IMR-90 (cell line): ENCODE results near the gene DRD4. TPM values are rescaled to one million over a fixed set of nuclear protein-coding genes. Genes with fewer than 3 reads are reported as not detected.

ENCODE experiments used
- ATAC-seq: fragments of 200-7000 bp; cut with Tn5 transposase; 2 replicates; pipeline ENCODE4 v1.9.1; 2020; ENCODE audit warnings: low read depth, mild to moderate bottlenecking, moderate library complexity
- BruUV-seq: library from RNA; stranded (reverse); fragments of 400-500 nt; replicated peaks from 2 replicates; lab custom pipeline; 2021; lab: Mats Ljungman, UMichigan
- CTCF ChIA-PET: fragments of 300-600 bp; formaldehyde crosslinking; extraction: SDS; loops from one replicate; lab custom pipeline; 2021; ENCODE audit warnings: antibody characterized with exemption; lab: Yijun Ruan, JAX
- POLR2A ChIA-PET: fragments of 300-600 bp; sonication (Branson Sonifier 250); formaldehyde crosslinking; loops from one replicate; lab custom pipeline; 2022; ENCODE audit warnings: antibody characterized with exemption; ENCODE audit not compliant: unreplicated experiment; lab: Charles Lee
- DNase-seq: peaks from one replicate; pipeline ENCODE4 v3.0.0; 2013
- H2AFZ ChIP-seq: replicated peaks from 2 replicates; pipeline ENCODE3; 2013; ENCODE audit warnings: low read length, mild to moderate bottlenecking; ENCODE audit not compliant: poor library complexity
- H2AK5ac ChIP-seq: 2 replicates; pipeline ENCODE4 v1.6.1; 2013; ENCODE audit warnings: low read depth, low read length, inconsistent platforms
- H2AK9ac ChIP-seq: replicated peaks from 2 replicates; pipeline ENCODE3; 2013; ENCODE audit warnings: mild to moderate bottlenecking, low read depth, low read length, moderate library complexity; ENCODE audit not compliant: poor library complexity
- H2BK120ac ChIP-seq: 2 replicates; pipeline ENCODE4 v1.6.1; 2013; ENCODE audit warnings: low read depth, low read length, inconsistent platforms
- H2BK15ac ChIP-seq: 3 replicates; pipeline ENCODE4 v1.6.1; 2013; ENCODE audit warnings: low read depth, low read length, inconsistent platforms
- H2BK20ac ChIP-seq: 2 replicates; pipeline ENCODE4 v1.6.1; 2013; ENCODE audit warnings: low read depth, mild to moderate bottlenecking, inconsistent platforms, low read length, moderate library complexity
- H2BK5ac ChIP-seq: 2 replicates; pipeline ENCODE4 v1.6.1; 2013; ENCODE audit warnings: mild to moderate bottlenecking, low read depth, low read length, inconsistent platforms; ENCODE audit not compliant: poor library complexity, severe bottlenecking
- H3K14ac ChIP-seq: replicated peaks from 2 replicates; pipeline ENCODE4 v1.6.1; 2013; ENCODE audit warnings: low read depth, low read length, inconsistent platforms
- H3K18ac ChIP-seq: 2 replicates; pipeline ENCODE4 v1.6.1; 2013; ENCODE audit warnings: low read depth, low read length, control low read depth
- H3K23ac ChIP-seq: 2 replicates; pipeline ENCODE4 v1.6.1; 2013; ENCODE audit warnings: low read depth, low read length, inconsistent platforms
- H3K27ac ChIP-seq: 2 replicates; pipeline ENCODE4 v1.5.1; 2013; ENCODE audit warnings: mild to moderate bottlenecking, control low read depth, low read length; ENCODE audit not compliant: insufficient read depth
- H3K27me3 ChIP-seq: 2 replicates; pipeline ENCODE4 v1.6.1; 2013; ENCODE audit warnings: low read length; ENCODE audit not compliant: control insufficient read depth, insufficient read depth
- H3K36me3 ChIP-seq: 2 replicates; pipeline ENCODE4 v1.6.1; 2013; ENCODE audit warnings: low read length, mixed read lengths; ENCODE audit not compliant: control insufficient read depth, insufficient read depth
- H3K4ac ChIP-seq: 2 replicates; pipeline ENCODE4 v1.6.1; 2013; ENCODE audit warnings: low read depth, low read length, inconsistent platforms
- H3K4me1 ChIP-seq: 2 replicates; pipeline ENCODE4 v1.6.1; 2013; ENCODE audit warnings: low read length, mixed read lengths; ENCODE audit not compliant: control insufficient read depth, insufficient read depth
- H3K4me2 ChIP-seq: 2 replicates; pipeline ENCODE4 v1.6.1; 2013; ENCODE audit warnings: low read depth, mild to moderate bottlenecking, control low read depth, low read length, moderate library complexity
- H3K4me3 ChIP-seq: 2 replicates; pipeline ENCODE4 v1.5.1; 2013; ENCODE audit warnings: low read depth, mild to moderate bottlenecking, control low read depth, low read length, moderate library complexity; ENCODE audit not compliant: insufficient read depth
- H3K56ac ChIP-seq: 2 replicates; pipeline ENCODE4 v1.6.1; 2013; ENCODE audit warnings: low read length, inconsistent platforms; ENCODE audit not compliant: insufficient read depth; ENCODE audit errors: extremely low read depth
- H3K79me1 ChIP-seq, 2 experiments: 2 replicates each; pipeline ENCODE4 v1.6.1; 2013; ENCODE audit warnings: low read length in 2 of 2, inconsistent platforms in 1 of 2, low read depth in 1 of 2
- H3K9ac ChIP-seq: 2 replicates; pipeline ENCODE4 v1.6.1; 2013; ENCODE audit warnings: low read depth, low read length, control low read depth
- H3K9me1 ChIP-seq: 2 replicates; pipeline ENCODE4 v1.6.1; 2013; ENCODE audit warnings: low read length, inconsistent platforms; ENCODE audit not compliant: insufficient read depth
- H3K9me3 ChIP-seq: 2 replicates; pipeline ENCODE4 v1.6.1; 2013; ENCODE audit warnings: low read length; ENCODE audit not compliant: control insufficient read depth, insufficient read depth
- H4K20me1 ChIP-seq: 2 replicates; pipeline ENCODE4 v1.6.1; 2013; ENCODE audit warnings: low read length, inconsistent platforms; ENCODE audit not compliant: insufficient read depth
- H4K5ac ChIP-seq: 2 replicates; pipeline ENCODE4 v1.6.1; 2013; ENCODE audit warnings: mild to moderate bottlenecking, low read depth, low read length, control low read depth
- H4K8ac ChIP-seq, 2 experiments: 2 replicates each; pipeline ENCODE4 v1.6.1; 2013; ENCODE audit warnings: low read depth in 2 of 2, low read length in 2 of 2, control low read depth in 1 of 2, inconsistent platforms in 1 of 2
- H4K91ac ChIP-seq: 2 replicates; pipeline ENCODE4 v1.6.1; 2013; ENCODE audit warnings: low read depth, low read length, inconsistent platforms; ENCODE audit not compliant: insufficient read depth
- BHLHE40 ChIP-seq: fragments of 150-350 bp; IDR thresholded peaks from 2 replicates; pipeline ENCODE4 v1.6.1; 2016; ENCODE audit warnings: mild to moderate bottlenecking, low read depth, low read length
- CEBPB ChIP-seq: IDR thresholded peaks from 2 replicates; pipeline ENCODE4 v1.6.1; 2012; ENCODE audit warnings: low read depth, low read length, improper control_type of control experiment
- CHD1 ChIP-seq: IDR thresholded peaks from 2 replicates; pipeline ENCODE4 v1.6.1; 2012; ENCODE audit warnings: low read depth, low read length, improper control_type of control experiment
- MAFK ChIP-seq: IDR thresholded peaks from 2 replicates; pipeline ENCODE4 v1.6.1; 2012; ENCODE audit warnings: low read depth, low read length, improper control_type of control experiment
- MAZ ChIP-seq: IDR thresholded peaks from 2 replicates; pipeline ENCODE4 v1.6.1; 2012; ENCODE audit warnings: low read depth, mild to moderate bottlenecking, low read length, improper control_type of control experiment, moderate library complexity, borderline replicate concordance
- MXI1 ChIP-seq: IDR thresholded peaks from 2 replicates; pipeline ENCODE4 v1.6.1; 2012; ENCODE audit warnings: low read depth, mild to moderate bottlenecking, low read length, moderate library complexity, borderline replicate concordance
- NFE2L2 ChIP-seq: fragments of 150-350 bp; IDR thresholded peaks from 2 replicates; pipeline ENCODE4 v1.6.1; 2016; ENCODE audit warnings: low read depth, mild to moderate bottlenecking, low read length
- POLR2A ChIP-seq: IDR thresholded peaks from 2 replicates; pipeline ENCODE4 v1.6.1; 2012; ENCODE audit warnings: mild to moderate bottlenecking, low read depth, low read length
- RAD21 ChIP-seq: IDR thresholded peaks from 2 replicates; pipeline ENCODE4 v1.6.1; 2012; ENCODE audit warnings: low read length, improper control_type of control experiment
- RCOR1 ChIP-seq: IDR thresholded peaks from 2 replicates; pipeline ENCODE4 v1.6.1; 2012; ENCODE audit warnings: mild to moderate bottlenecking, low read length, improper control_type of control experiment; ENCODE audit not compliant: insufficient replicate concordance
- RFX5 ChIP-seq: IDR thresholded peaks from 2 replicates; pipeline ENCODE4 v1.8.0; 2012; ENCODE audit warnings: low read depth, mild to moderate bottlenecking, low read length, moderate library complexity
- SMC3 ChIP-seq: fragments of 150-350 bp; IDR thresholded peaks from 2 replicates; pipeline ENCODE4 v1.6.1; 2016; ENCODE audit warnings: low read depth, mild to moderate bottlenecking, antibody characterized with exemption, low read length, moderate library complexity
- WGBS, 2 experiments: methylation state at CpG; one replicate each; pipeline versions ENCODE4 v1.1.5 to v1.1.7; 2013; ENCODE audit warnings: missing lambda C conversion rate in 2 of 2; ENCODE audit not compliant: insufficient read length in 1 of 2; ENCODE audit errors: extremely low coverage in 2 of 2; 5-methylcytosine and 5-hydroxymethylcytosine counted together
- dilution Hi-C: fragments of 300-500 bp; cut with HindIII; formaldehyde crosslinking; loops from one replicate; pipeline ENCODE4 v1.14.3; 2018; ENCODE audit warnings: low sequenced_read_pairs; ENCODE audit not compliant: unreplicated experiment
- in situ Hi-C: fragments of 300-500 bp; cut with MboI; formaldehyde crosslinking; loops from 3 replicates; pipeline ENCODE4 v1.14.3; 2019; ENCODE audit warnings: low sequenced_read_pairs, inconsistent platforms, mixed read lengths
- intact Hi-C: fragments of 100-400 bp; cut with micrococcal nuclease; formaldehyde crosslinking; loops from 2 replicates; pipeline ENCODE4 v1.10.0; 2022
- polyA plus RNA-seq, 3 experiments: library from polyadenylated mRNA; depleted of rRNA; stranded (reverse); fragments of >200 nt; gene quantifications; 2 replicates each; pipeline ENCODE4 v1.2.3, GENCODE V29; 2012; ENCODE audit warnings: low replicate concordance in 1 of 3
- total RNA-seq: library from RNA; depleted of rRNA; stranded (reverse); fragments of >200 nt; gene quantifications from 2 replicates; pipeline ENCODE4 v1.2.3, GENCODE V29; 2012
- TF ChIP-seq, protein P1 (sequence below): fragments of 150-350 bp; IDR thresholded peaks from 2 replicates; pipeline ENCODE4 v1.6.1; 2017; ENCODE audit warnings: mild to moderate bottlenecking, antibody characterized with exemption, low read length, low read depth
- TF ChIP-seq, protein P2 (sequence below): fragments of 150-350 bp; IDR thresholded peaks from 2 replicates; pipeline ENCODE4 v1.6.1; 2016; ENCODE audit warnings: low read depth, mild to moderate bottlenecking, low read length, moderate library complexity, borderline replicate concordance
- TF ChIP-seq, protein P3 (sequence below): conservative IDR thresholded peaks from 2 replicates; pipeline ENCODE4 v1.5.1; 2012; ENCODE audit warnings: mild to moderate bottlenecking, low read depth, low read length, improper control_type of control experiment

DRD4 gene
- total and polyA plus RNA-seq, 2 of the 4 experiments (the other 2 are of a cell fraction), result not detected

DNA sequence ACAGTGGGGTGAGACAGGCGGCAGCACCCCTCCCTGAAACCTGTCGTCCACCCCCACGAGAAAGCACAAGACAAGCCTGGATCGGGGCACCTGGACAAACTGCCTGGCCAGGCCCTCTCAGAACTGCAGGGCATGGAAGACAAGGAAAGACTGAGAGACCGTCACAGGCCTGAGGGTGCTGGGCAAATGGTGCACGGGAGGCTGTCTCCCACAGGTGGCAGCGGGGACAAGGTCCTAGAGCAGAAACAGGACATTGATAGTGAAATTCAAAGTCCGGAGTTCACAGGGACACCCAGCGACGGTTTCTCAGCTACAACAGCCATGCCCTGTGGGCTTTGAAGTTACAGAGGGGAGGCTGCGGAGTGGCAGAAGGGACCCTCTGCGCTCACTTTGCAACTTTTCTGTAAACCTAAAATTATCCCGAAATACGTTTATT, 20.6 kb downstream of the DRD4 start:
- POLR2A ChIA-PET, result no interaction called here
- Histone ChIP-seq H2BK20ac (no peak overlapping the region), H3K56ac (no peak overlapping the region), H3K18ac (no peak overlapping the region), H3K27me3 (no peaks in the 10 kb centered on the region), H4K20me1 (peaks cover 8% of the 10 kb centered on the region), H4K5ac (no peak overlapping the region), H2BK120ac (no peak overlapping the region), H3K9ac (no peak overlapping the region), H3K4ac (no peak overlapping the region), H3K4me2 (no peak overlapping the region), H3K23ac (no peak overlapping the region), H2AFZ (no peak overlapping the region), H3K36me3 (peaks cover 22% of the 10 kb centered on the region), H2BK15ac (no peak overlapping the region), H2AK5ac (no peak overlapping the region), H3K9me3 (no peaks in the 10 kb centered on the region), H4K8ac (no peak overlapping the region), H4K91ac (no peak overlapping the region), H3K14ac (no peak overlapping the region), H2AK9ac (no peak overlapping the region), H3K27ac (no peak overlapping the region), H2BK5ac (no peak overlapping the region), H3K9me1 (no peaks in the 10 kb centered on the region), H3K4me3 (no peak overlapping the region), H3K4me1 (no peaks in the 10 kb centered on the region), H3K79me1 (peaks cover 5 to 6% of the 10 kb centered on the region in 2 experiments; a peak in 2 of 4 replicates)
- in situ Hi-C loops (no loop called here), intact Hi-C loops (no loop called here), dilution Hi-C loops (no loop called here)
- WGBS, 2 experiments, result no CpG with 5 or more reads among the region's 14 CpGs
- no peak for DNase-seq
- CTCF ChIA-PET, result no interaction called here
- no peak for ATAC-seq
- BruUV-seq, result no TSS peak
- TF ChIP-seq POLR2A (no peak), RFX5 (no peak), RCOR1 (no peak), MAZ (no peak), MXI1 (no peak), NFE2L2 (no peak), BHLHE40 (no peak), MAFK (no peak), RAD21 (no peak), CHD1 (no peak), CEBPB (no peak), SMC3 (no peak)
- TF ChIP-seq, protein P1, sequence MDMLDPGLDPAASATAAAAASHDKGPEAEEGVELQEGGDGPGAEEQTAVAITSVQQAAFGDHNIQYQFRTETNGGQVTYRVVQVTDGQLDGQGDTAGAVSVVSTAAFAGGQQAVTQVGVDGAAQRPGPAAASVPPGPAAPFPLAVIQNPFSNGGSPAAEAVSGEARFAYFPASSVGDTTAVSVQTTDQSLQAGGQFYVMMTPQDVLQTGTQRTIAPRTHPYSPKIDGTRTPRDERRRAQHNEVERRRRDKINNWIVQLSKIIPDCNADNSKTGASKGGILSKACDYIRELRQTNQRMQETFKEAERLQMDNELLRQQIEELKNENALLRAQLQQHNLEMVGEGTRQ, result no peak
- TF ChIP-seq, protein P2, sequence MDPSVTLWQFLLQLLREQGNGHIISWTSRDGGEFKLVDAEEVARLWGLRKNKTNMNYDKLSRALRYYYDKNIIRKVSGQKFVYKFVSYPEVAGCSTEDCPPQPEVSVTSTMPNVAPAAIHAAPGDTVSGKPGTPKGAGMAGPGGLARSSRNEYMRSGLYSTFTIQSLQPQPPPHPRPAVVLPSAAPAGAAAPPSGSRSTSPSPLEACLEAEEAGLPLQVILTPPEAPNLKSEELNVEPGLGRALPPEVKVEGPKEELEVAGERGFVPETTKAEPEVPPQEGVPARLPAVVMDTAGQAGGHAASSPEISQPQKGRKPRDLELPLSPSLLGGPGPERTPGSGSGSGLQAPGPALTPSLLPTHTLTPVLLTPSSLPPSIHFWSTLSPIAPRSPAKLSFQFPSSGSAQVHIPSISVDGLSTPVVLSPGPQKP, result no peak
- TF ChIP-seq, protein P3, sequence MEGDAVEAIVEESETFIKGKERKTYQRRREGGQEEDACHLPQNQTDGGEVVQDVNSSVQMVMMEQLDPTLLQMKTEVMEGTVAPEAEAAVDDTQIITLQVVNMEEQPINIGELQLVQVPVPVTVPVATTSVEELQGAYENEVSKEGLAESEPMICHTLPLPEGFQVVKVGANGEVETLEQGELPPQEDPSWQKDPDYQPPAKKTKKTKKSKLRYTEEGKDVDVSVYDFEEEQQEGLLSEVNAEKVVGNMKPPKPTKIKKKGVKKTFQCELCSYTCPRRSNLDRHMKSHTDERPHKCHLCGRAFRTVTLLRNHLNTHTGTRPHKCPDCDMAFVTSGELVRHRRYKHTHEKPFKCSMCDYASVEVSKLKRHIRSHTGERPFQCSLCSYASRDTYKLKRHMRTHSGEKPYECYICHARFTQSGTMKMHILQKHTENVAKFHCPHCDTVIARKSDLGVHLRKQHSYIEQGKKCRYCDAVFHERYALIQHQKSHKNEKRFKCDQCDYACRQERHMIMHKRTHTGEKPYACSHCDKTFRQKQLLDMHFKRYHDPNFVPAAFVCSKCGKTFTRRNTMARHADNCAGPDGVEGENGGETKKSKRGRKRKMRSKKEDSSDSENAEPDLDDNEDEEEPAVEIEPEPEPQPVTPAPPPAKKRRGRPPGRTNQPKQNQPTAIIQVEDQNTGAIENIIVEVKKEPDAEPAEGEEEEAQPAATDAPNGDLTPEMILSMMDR, result no peak
